OCI-LY3 (cell line): ENCODE results near the gene ITIH6.

Experiments used
- H2AFZ ChIP-seq: fragments of 200-600, 300-600 bp; shearing (Covaris generic); 2 replicates; pipeline ENCODE4 v1.6.0; 2014; ENCODE audit warnings: antibody characterized with exemption, low read depth, low read length
- H3K27ac ChIP-seq: fragments of 200-600, 300-600 bp; sonication (generic); 2 replicates; pipeline ENCODE4 v1.5.1; 2014; ENCODE audit warnings: mild to moderate bottlenecking, low read length, moderate library complexity, mixed read lengths
- H3K27me3 ChIP-seq: fragments of 200-600, 300-600 bp; sonication (generic); 2 replicates; pipeline ENCODE4 v1.6.1; 2014; ENCODE audit warnings: low read depth, low read length, mixed read lengths
- H3K36me3 ChIP-seq: fragments of 200-600, 300-600 bp; sonication (generic); replicated peaks from 2 replicates; pipeline ENCODE3; 2014; ENCODE audit warnings: low read depth, low read length, mixed read lengths
- H3K4me1 ChIP-seq: fragments of 300-600, 200-600 bp; sonication (generic); 2 replicates; pipeline ENCODE4 v1.6.1; 2014; ENCODE audit warnings: low read length, mixed read lengths
- H3K4me2 ChIP-seq: fragments of 200-600, 300-600 bp; sonication (generic); 2 replicates; pipeline ENCODE4 v1.6.1; 2014; ENCODE audit warnings: low read length, mixed read lengths
- H3K4me3 ChIP-seq: fragments of 300-600, 200-600 bp; sonication (generic); 2 replicates; pipeline ENCODE4 v1.5.1; 2014; ENCODE audit warnings: antibody characterized with exemption, mild to moderate bottlenecking, low read length, moderate library complexity
- H3K79me2 ChIP-seq: fragments of 300-600, 200-600 bp; shearing (Covaris generic); 2 replicates; pipeline ENCODE4 v1.6.1; 2014; ENCODE audit warnings: mild to moderate bottlenecking, low read length, mixed read lengths
- H3K9ac ChIP-seq: fragments of 300-600, 200-600 bp; shearing (Covaris generic); 2 replicates; pipeline ENCODE4 v1.6.0; 2014; ENCODE audit warnings: mild to moderate bottlenecking, low read length, moderate library complexity
- H3K9me3 ChIP-seq: fragments of 200-600, 300-600 bp; shearing (Covaris generic); 2 replicates; pipeline ENCODE4 v1.6.1; 2014; ENCODE audit warnings: low read length, mixed read lengths; ENCODE audit not compliant: insufficient read depth
- H4K20me1 ChIP-seq: fragments of 200-600, 300-600 bp; sonication (generic); 2 replicates; pipeline ENCODE4 v1.6.1; 2016; ENCODE audit warnings: low read length, mixed read lengths; ENCODE audit not compliant: insufficient read depth
- EZH2phosphoT487 ChIP-seq: fragments of 200-600 bp; shearing (Covaris generic); IDR thresholded peaks from 2 replicates; pipeline ENCODE4 v1.6.1; 2018; ENCODE audit warnings: antibody characterized with exemption, mixed run types, low read depth
- TF ChIP-seq, protein P1 (sequence below): fragments of 200-600, 300-600 bp; sonication (generic); IDR thresholded peaks from 2 replicates; pipeline ENCODE4 v1.5.1; 2014; ENCODE audit warnings: antibody characterized with exemption, low read length, low read depth

ITIH6 gene

DNA sequence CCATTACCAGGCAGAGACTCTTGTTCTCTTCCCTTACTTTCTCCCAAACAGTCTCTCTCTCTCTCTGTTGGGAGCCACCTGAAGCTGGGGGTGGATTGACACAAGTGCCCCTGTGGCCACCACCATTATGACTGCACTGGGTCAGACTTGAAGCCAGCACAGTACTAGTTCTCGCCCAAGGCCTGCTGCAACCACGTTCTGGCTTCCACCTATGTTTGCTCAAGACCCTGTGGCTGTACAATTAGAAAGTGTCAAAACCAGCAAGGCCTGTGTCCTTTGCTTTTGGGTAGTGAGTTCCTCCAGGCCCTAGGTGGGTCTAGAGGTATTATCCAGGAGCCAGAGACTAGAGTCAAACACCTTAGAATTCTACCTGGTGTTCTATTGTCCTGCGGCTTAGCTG lies 40.5 kb upstream of the ITIH6 start:
- no peak overlapping the region for H3K27ac ChIP-seq
- H3K27me3 ChIP-seq: no peaks in the 10 kb centered on the region
- H3K79me2 ChIP-seq: no peaks in the 10 kb centered on the region
- H3K36me3 ChIP-seq: no peaks in the 10 kb centered on the region
- no peak overlapping the region for H3K4me3 ChIP-seq
- H2AFZ ChIP-seq: no peak overlapping the region
- H3K4me2 ChIP-seq: no peak overlapping the region
- H4K20me1 ChIP-seq: no peaks in the 10 kb centered on the region
- H3K4me1 ChIP-seq: no peaks in the 10 kb centered on the region
- no peak overlapping the region for H3K9ac ChIP-seq
- H3K9me3 ChIP-seq: no peaks in the 10 kb centered on the region
- TF ChIP-seq EZH2phosphoT487: no peak
- TF ChIP-seq, protein P1, sequence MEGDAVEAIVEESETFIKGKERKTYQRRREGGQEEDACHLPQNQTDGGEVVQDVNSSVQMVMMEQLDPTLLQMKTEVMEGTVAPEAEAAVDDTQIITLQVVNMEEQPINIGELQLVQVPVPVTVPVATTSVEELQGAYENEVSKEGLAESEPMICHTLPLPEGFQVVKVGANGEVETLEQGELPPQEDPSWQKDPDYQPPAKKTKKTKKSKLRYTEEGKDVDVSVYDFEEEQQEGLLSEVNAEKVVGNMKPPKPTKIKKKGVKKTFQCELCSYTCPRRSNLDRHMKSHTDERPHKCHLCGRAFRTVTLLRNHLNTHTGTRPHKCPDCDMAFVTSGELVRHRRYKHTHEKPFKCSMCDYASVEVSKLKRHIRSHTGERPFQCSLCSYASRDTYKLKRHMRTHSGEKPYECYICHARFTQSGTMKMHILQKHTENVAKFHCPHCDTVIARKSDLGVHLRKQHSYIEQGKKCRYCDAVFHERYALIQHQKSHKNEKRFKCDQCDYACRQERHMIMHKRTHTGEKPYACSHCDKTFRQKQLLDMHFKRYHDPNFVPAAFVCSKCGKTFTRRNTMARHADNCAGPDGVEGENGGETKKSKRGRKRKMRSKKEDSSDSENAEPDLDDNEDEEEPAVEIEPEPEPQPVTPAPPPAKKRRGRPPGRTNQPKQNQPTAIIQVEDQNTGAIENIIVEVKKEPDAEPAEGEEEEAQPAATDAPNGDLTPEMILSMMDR: no peak

DNA sequence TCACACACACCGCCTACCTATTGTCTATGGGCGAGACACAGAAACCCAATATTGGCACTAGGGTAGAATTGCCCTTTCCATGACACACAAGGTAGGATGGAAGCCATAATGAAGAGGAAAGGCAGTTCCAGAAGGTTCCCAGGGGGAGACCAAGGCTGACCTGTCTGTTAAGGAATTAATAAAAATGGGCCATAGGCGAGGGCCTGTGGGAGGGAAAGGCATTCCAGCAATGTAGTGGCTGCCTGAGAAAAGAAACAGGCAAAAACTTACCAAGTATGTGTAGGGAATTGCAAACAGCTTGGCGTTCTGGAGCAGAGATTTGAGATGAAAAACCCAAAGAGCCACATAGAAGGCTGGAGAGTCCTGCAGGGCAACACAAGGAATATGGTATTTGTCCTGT lies 28.5 kb upstream of the ITIH6 start:
- Histone ChIP-seq H3K79me2 (no peaks in the 10 kb centered on the region), H3K9ac (no peak overlapping the region), H2AFZ (no peak overlapping the region), H3K27me3 (no peaks in the 10 kb centered on the region), H3K4me3 (no peak overlapping the region), H3K9me3 (no peaks in the 10 kb centered on the region), H3K4me2 (no peak overlapping the region), H3K27ac (no peak overlapping the region), H4K20me1 (no peaks in the 10 kb centered on the region), H3K4me1 (no peaks in the 10 kb centered on the region), H3K36me3 (no peaks in the 10 kb centered on the region)
- TF ChIP-seq, protein P1: no peak
- TF ChIP-seq EZH2phosphoT487: no peak

DNA sequence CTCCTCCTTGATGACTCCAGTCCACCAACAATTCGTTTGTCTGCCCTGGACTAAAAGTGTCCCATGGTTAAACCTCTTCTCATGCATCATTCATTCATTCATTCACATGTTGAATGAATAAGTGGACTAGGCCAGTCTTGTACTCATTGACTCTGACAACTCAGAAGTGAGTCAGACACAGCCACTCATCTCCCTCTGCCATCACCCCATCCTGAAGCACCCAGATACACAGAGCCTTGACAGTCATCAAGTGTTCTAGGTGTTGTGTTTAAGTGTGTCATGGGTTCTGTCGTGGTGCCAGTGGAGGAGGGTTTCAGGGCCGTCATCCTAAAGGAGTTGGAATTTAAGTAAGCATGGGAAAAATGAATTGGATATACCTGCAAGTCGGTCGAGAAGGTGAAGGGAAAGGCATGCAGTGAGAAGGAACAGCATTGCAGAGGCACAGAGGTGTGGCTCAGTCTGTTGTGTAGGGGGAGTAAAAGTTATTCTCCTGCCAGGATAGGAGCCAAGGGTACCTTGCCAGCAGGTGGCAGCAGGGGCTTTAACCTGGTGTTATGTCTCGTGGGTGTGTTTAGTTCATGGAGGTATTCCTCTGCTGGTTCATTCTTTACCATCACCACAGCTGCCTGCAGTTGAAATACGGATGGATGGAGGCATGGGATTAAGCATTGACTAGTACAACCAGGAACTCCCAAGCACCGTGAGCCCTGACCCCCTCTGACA lies 27.8 kb upstream of the ITIH6 start:
- Histone ChIP-seq H3K79me2 (no peaks in the 10 kb centered on the region), H3K4me2 (no peak overlapping the region), H3K27ac (no peak overlapping the region), H4K20me1 (no peaks in the 10 kb centered on the region), H3K4me1 (no peaks in the 10 kb centered on the region), H2AFZ (no peak overlapping the region), H3K9ac (no peak overlapping the region), H3K9me3 (no peaks in the 10 kb centered on the region), H3K4me3 (no peak overlapping the region), H3K36me3 (no peaks in the 10 kb centered on the region), H3K27me3 (no peaks in the 10 kb centered on the region)
- TF ChIP-seq, protein P1: peak; percentile 18
- no peak for TF ChIP-seq EZH2phosphoT487

DNA sequence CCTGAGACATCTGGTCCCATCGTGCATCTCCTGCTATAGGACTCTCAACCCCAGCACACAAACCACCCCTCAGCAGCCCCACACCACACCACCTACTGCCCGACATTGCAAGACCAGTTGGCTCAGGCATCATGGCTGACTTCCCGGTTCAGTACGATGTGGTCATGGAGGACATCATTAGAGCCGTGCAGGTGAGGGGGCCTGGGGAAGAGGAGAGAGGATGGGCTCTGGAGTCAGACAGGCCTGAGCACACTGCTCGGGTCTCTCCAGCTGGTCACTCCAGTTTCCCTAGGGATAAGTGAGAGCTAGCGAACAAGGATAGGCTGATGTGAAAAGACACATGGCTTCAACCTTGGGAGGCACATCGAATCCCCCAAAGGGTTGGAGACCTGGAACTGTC lies 26.7 kb upstream of the ITIH6 start:
- Histone ChIP-seq H3K79me2 (no peaks in the 10 kb centered on the region), H3K4me2 (no peak overlapping the region), H2AFZ (no peak overlapping the region), H3K36me3 (no peaks in the 10 kb centered on the region), H3K4me1 (no peaks in the 10 kb centered on the region), H3K27ac (no peak overlapping the region), H3K9me3 (no peaks in the 10 kb centered on the region), H3K27me3 (no peaks in the 10 kb centered on the region), H3K4me3 (no peak overlapping the region), H3K9ac (no peak overlapping the region), H4K20me1 (no peaks in the 10 kb centered on the region)
- no peak for TF ChIP-seq EZH2phosphoT487
- TF ChIP-seq, protein P1: no peak
